Ovary (tissue), 9 donors: Measurements from ENCODE around the gene AEN. TPM values are rescaled to one million over a fixed set of nuclear protein-coding genes. Genes with fewer than 3 reads are reported as not detected.

Source experiments
- DNase-seq, 5 donors: peaks; one replicate each; pipeline ENCODE4 v3.0.0-alpha.2; 2019 to 2020
- H3K27ac ChIP-seq, 2 donors: fragments of 200-600 bp; one replicate each; pipeline versions ENCODE4 v1.5.1 to v1.8.0; 2019 to 2022
- H3K27me3 ChIP-seq: fragments of 200-600 bp; one replicate; pipeline ENCODE4 v1.8.0; 2022
- H3K36me3 ChIP-seq: fragments of 200-600 bp; sonication (generic); one replicate; pipeline ENCODE4 v1.5.1; 2019
- H3K4me1 ChIP-seq: one replicate; pipeline ENCODE4 v1.8.1; 2013; ENCODE audit warnings: mild to moderate bottlenecking, moderate library complexity; ENCODE audit not compliant: insufficient read depth
- H3K4me3 ChIP-seq: fragments of 200-600 bp; sonication (generic); one replicate; pipeline ENCODE4 v1.5.1; 2017
- H3K9me3 ChIP-seq, 2 donors: fragments of 200-600 bp in 1 of 2; sonication (generic) in 1 of 2; one replicate each; pipeline versions ENCODE4 v1.5.1 to v1.8.1; 2013 to 2019; ENCODE audit warnings: mild to moderate bottlenecking in 1 of 2, moderate library complexity in 1 of 2
- EP300 ChIP-seq: sonication (generic); formaldehyde crosslinking; IDR thresholded peaks from one replicate; pipeline ENCODE4 v1.6.1; 2017; ENCODE audit warnings: antibody characterized with exemption
- POLR2A ChIP-seq: fragments of 450-650 bp; IDR thresholded peaks from one replicate; pipeline ENCODE4 v1.6.1; 2017; ENCODE audit warnings: antibody characterized with exemption, mild to moderate bottlenecking, moderate library complexity
- WGBS, 3 donors: extraction: QIAGEN DNeasy Blood & Tissue Kit in 1 of 3; methylation state at CpG; one replicate each; pipeline versions ENCODE4 v1.1.5 to v1.1.7; 2013 to 2017; 5-methylcytosine and 5-hydroxymethylcytosine counted together
- intact Hi-C, 4 donors: fragments of 100-400 bp; cut with DNase I; formaldehyde crosslinking; loops; one replicate each; pipeline versions ENCODE4 v1.11.0 to v1.15.1; 2022 to 2023
- polyA plus RNA-seq, 2 donors: library from polyadenylated mRNA; stranded (reverse); fragments of 200-250 nt in 1 of 2; fragments of 350-450 nt in 1 of 2; fragmentation: Illumina TruSeq in 1 of 2; extraction: RNeasy Lipid Tissue Mini Kit (QIAGEN cat#74804) in 1 of 2; gene quantifications; one replicate each; pipeline ENCODE4 v1.2.3, GENCODE V29; 2013 to 2014
- total RNA-seq, 7 donors: library from RNA; depleted of rRNA in 2 of 7; stranded (reverse); fragments of >200 nt in 2 of 7; fragmentation: NEBNext Ultra II Directional in 3 of 7; extraction: Animal tissue kit (Norgen Biotek cat#: 25700) in 3 of 7; gene quantifications; one replicate each; pipeline versions ENCODE4 v1.1.0 to v1.2.4, GENCODE V29; 2016 to 2023
- TF ChIP-seq, protein P1 (sequence below), 3 donors: fragments of 450-650 bp in 2 of 3; fragments of 200-600 bp in 1 of 3; IDR thresholded peaks; one replicate each; pipeline versions ENCODE4 v1.5.1 to v1.8.0; 2016 to 2022; ENCODE audit warnings: antibody characterized with exemption in 3 of 3, mild to moderate bottlenecking in 1 of 3
- donor health status: DM: no; HTN: no; CAD: no; lungs with moderate emphysema.
- donor health status: DM: no; HTN: no; CAD: no.
- donor health status: Bipolar disorder and iron deficiency.
- donor health status: DM: yes; HTN: yes; CAD: no.
- donor health status: DM: no; HTN: no; CAD: no.
- donor health status: DM: yes; HTN: yes; CAD: no.

AEN gene
- total and polyA plus RNA-seq, 9 donors = 6.9 to 27.1 (median 15.6) TPM

GRCh38 chr15:88607951-88608350 lies 13.2 kb upstream of the AEN start:
- 76 to 95% (median 92%) methylated on average over 1 of the region's 1 CpG for WGBS, 3 donors
- no peaks in the 10 kb centered on the region for H3K36me3 ChIP-seq
- H3K4me3 ChIP-seq = no peak overlapping the region
- DNase-seq = no peak
- H3K9me3 ChIP-seq = peaks cover 0 to 9% of the 10 kb centered on the region in 2 donors
- no peaks in the 10 kb centered on the region for H3K27me3 ChIP-seq
- peaks cover 2% of the 10 kb centered on the region for H3K4me1 ChIP-seq
- TF ChIP-seq, protein P1, sequence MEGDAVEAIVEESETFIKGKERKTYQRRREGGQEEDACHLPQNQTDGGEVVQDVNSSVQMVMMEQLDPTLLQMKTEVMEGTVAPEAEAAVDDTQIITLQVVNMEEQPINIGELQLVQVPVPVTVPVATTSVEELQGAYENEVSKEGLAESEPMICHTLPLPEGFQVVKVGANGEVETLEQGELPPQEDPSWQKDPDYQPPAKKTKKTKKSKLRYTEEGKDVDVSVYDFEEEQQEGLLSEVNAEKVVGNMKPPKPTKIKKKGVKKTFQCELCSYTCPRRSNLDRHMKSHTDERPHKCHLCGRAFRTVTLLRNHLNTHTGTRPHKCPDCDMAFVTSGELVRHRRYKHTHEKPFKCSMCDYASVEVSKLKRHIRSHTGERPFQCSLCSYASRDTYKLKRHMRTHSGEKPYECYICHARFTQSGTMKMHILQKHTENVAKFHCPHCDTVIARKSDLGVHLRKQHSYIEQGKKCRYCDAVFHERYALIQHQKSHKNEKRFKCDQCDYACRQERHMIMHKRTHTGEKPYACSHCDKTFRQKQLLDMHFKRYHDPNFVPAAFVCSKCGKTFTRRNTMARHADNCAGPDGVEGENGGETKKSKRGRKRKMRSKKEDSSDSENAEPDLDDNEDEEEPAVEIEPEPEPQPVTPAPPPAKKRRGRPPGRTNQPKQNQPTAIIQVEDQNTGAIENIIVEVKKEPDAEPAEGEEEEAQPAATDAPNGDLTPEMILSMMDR (IDR thresholded peaks at IDR 0.05) = no peak
- no peak for TF ChIP-seq POLR2A
- no peak for TF ChIP-seq EP300
- intact Hi-C loops = no loop called here
- no peak overlapping the region for H3K27ac ChIP-seq

DNA sequence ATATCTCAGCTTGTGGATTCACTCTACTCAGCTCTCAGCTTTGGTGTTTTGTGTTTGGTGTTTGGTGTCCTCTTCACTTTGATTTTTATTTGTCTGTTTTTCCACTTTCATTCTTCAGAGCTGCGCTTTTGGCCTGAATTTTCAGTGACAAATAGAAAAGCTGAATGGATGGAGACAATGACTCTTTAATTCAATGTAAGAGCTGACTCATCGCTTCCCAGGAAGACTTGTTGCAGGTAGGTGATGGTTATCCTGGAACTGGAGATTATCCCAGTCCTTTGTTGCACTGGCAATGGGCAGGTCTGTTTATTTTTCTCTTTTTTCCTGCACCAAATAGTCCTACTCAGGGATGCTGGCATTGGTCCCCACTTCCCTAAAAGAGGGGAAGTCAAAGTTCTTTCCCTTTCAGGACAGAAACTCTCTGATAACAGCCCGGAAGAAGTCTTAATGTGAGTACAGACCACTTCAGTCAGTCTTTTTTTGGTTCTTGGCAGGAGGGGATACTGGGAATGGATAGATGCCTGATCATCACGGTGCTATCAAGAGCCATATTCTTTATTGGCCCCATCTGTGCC lies 12.4 kb upstream of the AEN start:
- Histone ChIP-seq H3K4me3 (no peak overlapping the region), H3K9me3 (peaks cover 0 to 9% of the 10 kb centered on the region in 2 donors), H3K27ac (no peak overlapping the region), H3K4me1 (peaks cover 2% of the 10 kb centered on the region), H3K27me3 (no peaks in the 10 kb centered on the region), H3K36me3 (no peaks in the 10 kb centered on the region)
- TF ChIP-seq POLR2A (no peak), EP300 (no peak)
- TF ChIP-seq, protein P1 (IDR thresholded peaks at IDR 0.05) = no peak
- WGBS, 3 donors = 84 to 87% (median 85%) methylated on average over 4 of the region's 4 CpGs
- DNase-seq = no peak
- intact Hi-C loops = no loop called here

GRCh38 chr15:88609344-88610090 lies 11.6 kb upstream of the AEN start:
- Histone ChIP-seq H3K36me3 (no peaks in the 10 kb centered on the region), H3K4me1 (no peaks in the 10 kb centered on the region), H3K9me3 (peaks cover 0 to 6% of the 10 kb centered on the region in 2 donors), H3K27me3 (no peaks in the 10 kb centered on the region), H3K27ac (no peak overlapping the region), H3K4me3 (no peak overlapping the region)
- 58 to 69% (median 68%) methylated on average over 4 of the region's 4 CpGs for WGBS, 3 donors
- DNase-seq = no peak
- no peak for TF ChIP-seq EP300
- no peak for TF ChIP-seq POLR2A
- TF ChIP-seq, protein P1 (IDR thresholded peaks at IDR 0.05) = no peak
- intact Hi-C loops = loop anchor here in 1 of 4 donors (10.0 kb wide), 1 partner anchor 125 kb away; no protein-coding TSS in a partner anchor

- H3K9me3 ChIP-seq = no peaks in the 10 kb centered on the region
- no peaks in the 10 kb centered on the region for H3K27me3 ChIP-seq
- H3K36me3 ChIP-seq = no peaks in the 10 kb centered on the region
- H3K27ac ChIP-seq = no peak overlapping the region
- no peak overlapping the region for H3K4me3 ChIP-seq
- no peaks in the 10 kb centered on the region for H3K4me1 ChIP-seq
- intact Hi-C loops = loop anchor here in 1 of 4 donors (10.0 kb wide), 1 partner anchor 126 kb away; no protein-coding TSS in a partner anchor
- TF ChIP-seq POLR2A (no peak), EP300 (no peak)
- TF ChIP-seq, protein P1 (IDR thresholded peaks at IDR 0.05) = no peak
- 44 to 72% (median 57%) methylated on average over 4 of the region's 4 CpGs for WGBS, 3 donors
- no peak for DNase-seq
Measured at GRCh38 chr15:88610701-88611231, 10.4 kb upstream of the AEN start.
